Uterus (tissue), 4 donors: ENCODE measurements around the gene UROC1. TPM values are rescaled to one million over a fixed set of nuclear protein-coding genes. Genes with fewer than 3 reads are reported as not detected.
A peak's percentile ranks its signal among the peaks of the same experiment; 100 is the strongest.

ENCODE experiments used
- DNase-seq, 2 donors: peaks; one replicate each; pipeline ENCODE4 v3.0.0-alpha.2; 2019 to 2020
- H3K27ac ChIP-seq, 2 donors: fragments of 200-600 bp; sonication (generic); 1 replicate in 1 of 2; 2 replicates in 1 of 2; pipeline ENCODE4 v1.5.1; 2016 to 2018
- H3K27me3 ChIP-seq, 2 donors: fragments of 200-600 bp; sonication (generic); one replicate each; pipeline ENCODE4 v1.5.1; 2018 to 2019; ENCODE audit warnings: control low read depth in 1 of 2
- H3K36me3 ChIP-seq, 2 donors: fragments of 200-600 bp; sonication (generic); one replicate each; pipeline ENCODE4 v1.5.1; 2019; ENCODE audit warnings: control low read depth in 1 of 2
- H3K4me1 ChIP-seq, 2 donors: fragments of 200-600 bp; sonication (generic); one replicate each; pipeline ENCODE4 v1.5.1; 2018 to 2019; ENCODE audit warnings: control low read depth in 1 of 2
- H3K4me3 ChIP-seq, 2 donors: fragments of 200-600 bp; sonication (generic); 1 replicate in 1 of 2; 2 replicates in 1 of 2; pipeline ENCODE4 v1.5.1; 2018 to 2019; ENCODE audit warnings: mild to moderate bottlenecking in 1 of 2
- H3K9me3 ChIP-seq, 2 donors: fragments of 200-600 bp; sonication (generic); one replicate each; pipeline ENCODE4 v1.5.1; 2019; ENCODE audit warnings: control low read depth in 1 of 2
- POLR2A ChIP-seq, 2 donors: fragments of 450-650 bp; IDR thresholded peaks; one replicate each; pipeline ENCODE4 v1.6.1; 2016; ENCODE audit warnings: antibody characterized with exemption in 2 of 2, mild to moderate bottlenecking in 1 of 2, moderate library complexity in 1 of 2
- intact Hi-C: fragments of 100-400 bp; cut with DNase I; formaldehyde crosslinking; loops from one replicate; pipeline ENCODE4 v1.15.1; 2023; ENCODE audit warnings: low total_unique reads
- total RNA-seq, 4 donors: library from RNA; depleted of rRNA in 3 of 4; stranded (reverse); fragments of >200 nt in 3 of 4; gene quantifications; one replicate each; pipeline versions ENCODE4 v1.1.0 to v1.2.4, GENCODE V29; 2014 to 2023
- TF ChIP-seq, protein P1 (sequence below), 4 experiments: fragments of 200-600 bp in 2 of 4; fragments of 450-650 bp in 2 of 4; sonication (generic) in 2 of 4; IDR thresholded peaks; one replicate each; pipeline ENCODE4 v1.5.1; 2016 to 2019; ENCODE audit warnings: antibody characterized with exemption in 4 of 4, mild to moderate bottlenecking in 2 of 4, moderate library complexity in 1 of 4
- donor health status: DM: yes; HTN: yes; CAD: no.

The UROC1 gene
- total RNA-seq, 4 donors from 2014 or later = 0.07 TPM; not detected in 3

DNA sequence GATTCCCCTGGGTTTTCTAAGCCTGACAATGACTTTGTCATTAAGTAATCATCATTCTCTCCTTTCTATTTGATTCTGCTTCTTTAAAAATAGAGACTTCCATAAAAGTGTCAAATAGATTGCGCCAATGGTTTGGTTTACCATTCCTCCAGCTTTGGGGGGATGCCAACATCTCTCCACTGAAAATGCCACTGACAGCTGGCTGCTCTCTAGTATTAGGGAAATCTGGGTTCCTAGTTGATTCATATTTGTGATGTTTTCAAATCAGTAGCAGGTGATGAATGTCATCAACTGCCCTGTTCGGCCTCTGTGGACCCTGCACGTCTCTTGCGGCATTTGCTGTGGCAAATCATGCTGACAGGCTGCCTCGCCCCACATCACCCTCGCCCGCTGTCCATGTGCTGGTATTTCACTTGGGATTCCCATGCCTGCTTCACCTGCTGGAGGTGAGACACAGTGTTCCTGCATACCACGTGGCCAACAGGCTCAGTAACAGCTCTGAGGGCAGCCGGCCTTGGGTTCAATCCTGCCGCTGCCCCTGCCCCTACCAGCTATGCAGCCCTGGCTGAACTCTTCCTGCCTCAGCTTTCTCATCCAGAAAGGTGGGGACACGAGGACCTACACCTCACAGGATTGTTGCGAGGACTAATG, 70.0 kb downstream of the UROC1 start:
- Histone ChIP-seq H3K4me1 (no peaks in the 10 kb centered on the region), H3K9me3 (no peaks in the 10 kb centered on the region), H3K36me3 (no peaks in the 10 kb centered on the region), H3K27me3 (no peaks in the 10 kb centered on the region), H3K27ac (no peak overlapping the region), H3K4me3 (no peak overlapping the region)
- TF ChIP-seq, protein P1, sequence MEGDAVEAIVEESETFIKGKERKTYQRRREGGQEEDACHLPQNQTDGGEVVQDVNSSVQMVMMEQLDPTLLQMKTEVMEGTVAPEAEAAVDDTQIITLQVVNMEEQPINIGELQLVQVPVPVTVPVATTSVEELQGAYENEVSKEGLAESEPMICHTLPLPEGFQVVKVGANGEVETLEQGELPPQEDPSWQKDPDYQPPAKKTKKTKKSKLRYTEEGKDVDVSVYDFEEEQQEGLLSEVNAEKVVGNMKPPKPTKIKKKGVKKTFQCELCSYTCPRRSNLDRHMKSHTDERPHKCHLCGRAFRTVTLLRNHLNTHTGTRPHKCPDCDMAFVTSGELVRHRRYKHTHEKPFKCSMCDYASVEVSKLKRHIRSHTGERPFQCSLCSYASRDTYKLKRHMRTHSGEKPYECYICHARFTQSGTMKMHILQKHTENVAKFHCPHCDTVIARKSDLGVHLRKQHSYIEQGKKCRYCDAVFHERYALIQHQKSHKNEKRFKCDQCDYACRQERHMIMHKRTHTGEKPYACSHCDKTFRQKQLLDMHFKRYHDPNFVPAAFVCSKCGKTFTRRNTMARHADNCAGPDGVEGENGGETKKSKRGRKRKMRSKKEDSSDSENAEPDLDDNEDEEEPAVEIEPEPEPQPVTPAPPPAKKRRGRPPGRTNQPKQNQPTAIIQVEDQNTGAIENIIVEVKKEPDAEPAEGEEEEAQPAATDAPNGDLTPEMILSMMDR (IDR thresholded peaks at IDR 0.05) = no peak
- TF ChIP-seq POLR2A (IDR thresholded peaks at IDR 0.05) = no peak
- intact Hi-C loops = no loop called here
- DNase-seq = no peak

DNA sequence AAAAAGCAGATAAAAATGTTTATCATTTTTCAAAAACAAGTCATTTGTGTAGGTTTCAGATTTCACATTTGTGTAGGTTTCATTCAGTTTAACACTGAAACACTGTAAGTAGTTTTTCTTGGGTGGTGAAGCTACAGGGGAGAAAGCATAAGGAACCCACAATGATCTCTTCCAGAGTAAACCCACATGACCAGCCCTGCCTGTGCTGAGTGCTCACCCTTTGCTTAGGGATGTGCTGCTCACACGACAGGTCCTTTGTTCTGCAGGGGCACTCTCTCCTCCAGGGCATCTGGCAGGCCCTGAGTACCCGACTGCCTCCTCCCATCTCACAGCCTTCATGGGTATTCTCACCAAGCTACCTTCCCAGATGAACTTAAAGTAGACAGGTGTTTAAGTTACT, 70.8 kb downstream of the UROC1 start:
- H3K4me1 ChIP-seq = no peaks in the 10 kb centered on the region
- H3K27ac ChIP-seq = no peak overlapping the region
- H3K27me3 ChIP-seq = no peaks in the 10 kb centered on the region
- DNase-seq = no peak
- no peak for TF ChIP-seq POLR2A (IDR thresholded peaks at IDR 0.05)
- TF ChIP-seq, protein P1 (IDR thresholded peaks at IDR 0.05) = no peak
- H3K4me3 ChIP-seq = no peak overlapping the region
- no peaks in the 10 kb centered on the region for H3K9me3 ChIP-seq
- intact Hi-C loops = no loop called here
- H3K36me3 ChIP-seq = no peaks in the 10 kb centered on the region

DNA sequence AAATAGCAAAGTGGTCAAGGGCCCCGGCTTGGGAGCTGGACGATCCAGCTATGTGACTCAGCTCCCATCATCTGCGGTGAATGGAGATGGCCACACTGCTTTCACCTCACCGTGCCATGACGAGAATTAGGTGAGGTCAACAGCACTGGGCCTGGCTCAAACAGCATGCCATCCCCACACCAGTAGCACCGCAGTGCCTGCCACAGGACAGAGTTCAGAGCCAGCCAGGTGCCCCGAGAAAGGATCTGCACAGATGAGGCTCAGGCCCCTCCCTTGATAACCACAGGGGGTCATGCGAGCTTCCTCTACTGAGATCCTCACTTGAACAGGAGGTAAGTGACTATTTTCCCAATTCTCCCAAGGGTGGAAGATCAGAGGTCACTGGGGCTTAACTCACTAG, 71.3 kb downstream of the UROC1 start:
- TF ChIP-seq, protein P1 (IDR thresholded peaks at IDR 0.05) = no peak
- TF ChIP-seq POLR2A (IDR thresholded peaks at IDR 0.05) = no peak
- no peak for DNase-seq
- H3K9me3 ChIP-seq = no peaks in the 10 kb centered on the region
- H3K4me3 ChIP-seq = no peak overlapping the region
- H3K36me3 ChIP-seq = no peaks in the 10 kb centered on the region
- intact Hi-C loops = no loop called here
- no peaks in the 10 kb centered on the region for H3K4me1 ChIP-seq
- H3K27ac ChIP-seq = no peak overlapping the region
- no peaks in the 10 kb centered on the region for H3K27me3 ChIP-seq

DNA sequence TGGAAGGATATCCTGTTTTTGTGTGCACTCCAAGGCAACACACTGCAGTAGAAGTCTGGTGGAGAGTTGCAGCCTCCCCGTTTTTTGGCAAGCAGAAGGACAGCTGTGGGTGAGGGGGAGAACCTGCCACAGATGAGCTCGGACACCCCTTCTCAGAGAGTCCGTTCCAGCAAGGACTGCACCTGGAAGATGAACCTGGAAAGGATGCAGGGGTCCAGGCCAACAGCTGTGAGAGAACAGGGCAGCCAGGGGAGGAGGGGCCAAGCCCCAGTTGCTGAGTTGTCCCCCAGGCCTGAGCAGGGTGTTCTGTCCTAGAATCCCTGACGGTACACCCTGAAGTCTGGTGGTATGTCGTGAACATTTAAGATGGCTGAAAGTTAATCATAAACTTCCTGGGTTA, 72.1 kb downstream of the UROC1 start:
- Histone ChIP-seq H3K9me3 (no peaks in the 10 kb centered on the region), H3K4me3 (no peak overlapping the region), H3K4me1 (no peaks in the 10 kb centered on the region), H3K27ac (no peak overlapping the region), H3K27me3 (no peaks in the 10 kb centered on the region), H3K36me3 (no peaks in the 10 kb centered on the region)
- no peak for DNase-seq
- intact Hi-C loops = no loop called here
- TF ChIP-seq POLR2A (IDR thresholded peaks at IDR 0.05) = no peak
- TF ChIP-seq, protein P1 (IDR thresholded peaks at IDR 0.05) = no peak

DNA sequence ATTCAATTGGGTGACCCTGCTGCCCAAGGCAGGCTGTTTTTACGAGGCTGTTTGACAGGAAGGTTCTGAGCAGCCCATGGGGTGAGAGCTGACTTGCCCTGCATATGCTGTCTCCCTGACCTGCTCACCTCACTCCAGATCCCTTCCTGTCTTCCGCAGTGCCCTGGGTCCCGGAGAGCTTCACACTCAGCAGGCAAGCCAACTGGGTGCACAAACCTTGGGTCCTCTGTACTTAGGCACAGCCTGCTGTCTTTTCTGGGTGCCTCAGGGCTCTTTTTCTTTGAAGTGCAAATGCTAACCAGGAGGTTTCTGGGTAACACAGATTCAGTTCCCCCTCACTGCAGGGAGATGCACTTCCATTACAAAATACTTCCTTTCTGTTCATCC, 74.7 kb downstream of the UROC1 start:
- H3K27me3 ChIP-seq = no peaks in the 10 kb centered on the region
- H3K4me1 ChIP-seq = no peaks in the 10 kb centered on the region
- H3K36me3 ChIP-seq = no peaks in the 10 kb centered on the region
- no peak overlapping the region for H3K27ac ChIP-seq
- H3K9me3 ChIP-seq = no peaks in the 10 kb centered on the region
- H3K4me3 ChIP-seq = no peak overlapping the region
- intact Hi-C loops = no loop called here
- DNase-seq = peak in 1 of 2 donors; percentile 11
- TF ChIP-seq, protein P1 (IDR thresholded peaks at IDR 0.05) = no peak
- no peak for TF ChIP-seq POLR2A (IDR thresholded peaks at IDR 0.05)
